ENCODE data around the gene LMF1. TPM values are rescaled to one million over a fixed set of nuclear protein-coding genes. Genes with fewer than 3 reads are reported as not detected.

The LMF1 gene
- total RNA-seq, 6 experiments from 2014 or later: 10.9 to 20.0 (median 13.8) TPM

- WGBS (ENCODE audit: insufficient coverage, low coverage, low lambda C conversion rate, missing lambda C conversion rate): 43% methylated on average over 2 of the region's 14 CpGs
- Histone ChIP-seq H3K27ac (no peak overlapping the region), H3K4me1 (no peaks in the 10 kb centered on the region), H3K9me3 (no peaks in the 10 kb centered on the region), H3K36me3 (no peaks in the 10 kb centered on the region), H3K4me3 (no peak overlapping the region), H3K27me3 (no peaks in the 10 kb centered on the region)
- TF ChIP-seq, protein P1, sequence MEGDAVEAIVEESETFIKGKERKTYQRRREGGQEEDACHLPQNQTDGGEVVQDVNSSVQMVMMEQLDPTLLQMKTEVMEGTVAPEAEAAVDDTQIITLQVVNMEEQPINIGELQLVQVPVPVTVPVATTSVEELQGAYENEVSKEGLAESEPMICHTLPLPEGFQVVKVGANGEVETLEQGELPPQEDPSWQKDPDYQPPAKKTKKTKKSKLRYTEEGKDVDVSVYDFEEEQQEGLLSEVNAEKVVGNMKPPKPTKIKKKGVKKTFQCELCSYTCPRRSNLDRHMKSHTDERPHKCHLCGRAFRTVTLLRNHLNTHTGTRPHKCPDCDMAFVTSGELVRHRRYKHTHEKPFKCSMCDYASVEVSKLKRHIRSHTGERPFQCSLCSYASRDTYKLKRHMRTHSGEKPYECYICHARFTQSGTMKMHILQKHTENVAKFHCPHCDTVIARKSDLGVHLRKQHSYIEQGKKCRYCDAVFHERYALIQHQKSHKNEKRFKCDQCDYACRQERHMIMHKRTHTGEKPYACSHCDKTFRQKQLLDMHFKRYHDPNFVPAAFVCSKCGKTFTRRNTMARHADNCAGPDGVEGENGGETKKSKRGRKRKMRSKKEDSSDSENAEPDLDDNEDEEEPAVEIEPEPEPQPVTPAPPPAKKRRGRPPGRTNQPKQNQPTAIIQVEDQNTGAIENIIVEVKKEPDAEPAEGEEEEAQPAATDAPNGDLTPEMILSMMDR (IDR thresholded peaks at IDR 0.05): no peak
- no peak for TF ChIP-seq POLR2A (IDR thresholded peaks at IDR 0.05)
- intact Hi-C loops (cut with DNase I): no loop called here
- ATAC-seq (no peak), DNase-seq (no peak)
Observed at GRCh38 chr16:833411-833810, 137.4 kb downstream of the LMF1 start.

DNA sequence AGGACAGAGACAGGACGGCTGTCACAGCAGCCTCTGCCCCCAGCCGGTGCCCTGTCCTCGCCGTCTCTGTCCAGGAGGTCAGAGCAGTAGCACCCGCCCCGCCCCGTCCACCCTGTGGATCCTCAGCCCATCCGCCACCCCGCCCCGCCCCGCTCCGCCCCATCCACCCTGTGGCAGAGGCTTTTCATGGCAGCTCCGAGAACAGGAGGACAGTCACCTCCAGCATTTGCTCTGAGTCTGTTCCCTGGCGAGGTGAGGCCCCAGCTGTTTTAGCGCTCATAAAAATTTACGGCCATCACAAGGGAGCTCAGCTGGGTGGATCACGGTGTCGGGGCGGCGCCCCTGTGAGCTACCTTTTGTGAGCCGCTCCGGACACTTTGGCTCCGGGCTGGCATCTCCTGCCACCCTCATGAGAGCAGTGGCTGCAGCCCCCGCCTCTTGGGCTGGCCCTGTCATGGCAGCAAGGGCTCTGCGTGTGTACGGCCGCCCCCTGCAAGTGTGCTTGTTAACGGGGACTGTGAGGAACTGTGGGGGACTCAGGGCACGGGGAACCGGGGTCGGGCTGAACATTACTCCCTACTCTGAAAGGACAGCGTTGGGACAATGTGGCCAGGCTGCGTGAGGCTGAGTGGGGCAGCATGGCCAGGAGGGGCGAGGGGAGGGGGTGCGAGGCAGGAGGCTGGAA is 138.0 kb downstream of the LMF1 start:
- Histone ChIP-seq H3K27me3 (no peaks in the 10 kb centered on the region), H3K4me3 (no peak overlapping the region), H3K27ac (no peak overlapping the region), H3K36me3 (no peaks in the 10 kb centered on the region), H3K4me1 (no peaks in the 10 kb centered on the region), H3K9me3 (no peaks in the 10 kb centered on the region)
- no peak for DNase-seq
- no peak for ATAC-seq
- WGBS (ENCODE audit: insufficient coverage, low coverage, low lambda C conversion rate, missing lambda C conversion rate): 50% methylated on average over 2 of the region's 35 CpGs
- TF ChIP-seq, protein P1 (IDR thresholded peaks at IDR 0.05): no peak
- TF ChIP-seq POLR2A (IDR thresholded peaks at IDR 0.05): no peak
- intact Hi-C loops (cut with DNase I): no loop called here

- DNase-seq (no peak), ATAC-seq (no peak)
- WGBS (ENCODE audit: insufficient coverage, low coverage, low lambda C conversion rate, missing lambda C conversion rate): 65% methylated on average over 6 of the region's 27 CpGs
- no peak overlapping the region for H3K27ac ChIP-seq
- no peak for TF ChIP-seq POLR2A (IDR thresholded peaks at IDR 0.05)
- TF ChIP-seq, protein P1 (IDR thresholded peaks at IDR 0.05): no peak
- no peak overlapping the region for H3K4me3 ChIP-seq
- H3K27me3 ChIP-seq: no peaks in the 10 kb centered on the region
- no peaks in the 10 kb centered on the region for H3K36me3 ChIP-seq
- intact Hi-C loops (cut with DNase I): no loop called here
- no peaks in the 10 kb centered on the region for H3K9me3 ChIP-seq
- no peaks in the 10 kb centered on the region for H3K4me1 ChIP-seq
Observed at GRCh38 chr16:831571-832413, 139.0 kb downstream of the LMF1 start.

DNA sequence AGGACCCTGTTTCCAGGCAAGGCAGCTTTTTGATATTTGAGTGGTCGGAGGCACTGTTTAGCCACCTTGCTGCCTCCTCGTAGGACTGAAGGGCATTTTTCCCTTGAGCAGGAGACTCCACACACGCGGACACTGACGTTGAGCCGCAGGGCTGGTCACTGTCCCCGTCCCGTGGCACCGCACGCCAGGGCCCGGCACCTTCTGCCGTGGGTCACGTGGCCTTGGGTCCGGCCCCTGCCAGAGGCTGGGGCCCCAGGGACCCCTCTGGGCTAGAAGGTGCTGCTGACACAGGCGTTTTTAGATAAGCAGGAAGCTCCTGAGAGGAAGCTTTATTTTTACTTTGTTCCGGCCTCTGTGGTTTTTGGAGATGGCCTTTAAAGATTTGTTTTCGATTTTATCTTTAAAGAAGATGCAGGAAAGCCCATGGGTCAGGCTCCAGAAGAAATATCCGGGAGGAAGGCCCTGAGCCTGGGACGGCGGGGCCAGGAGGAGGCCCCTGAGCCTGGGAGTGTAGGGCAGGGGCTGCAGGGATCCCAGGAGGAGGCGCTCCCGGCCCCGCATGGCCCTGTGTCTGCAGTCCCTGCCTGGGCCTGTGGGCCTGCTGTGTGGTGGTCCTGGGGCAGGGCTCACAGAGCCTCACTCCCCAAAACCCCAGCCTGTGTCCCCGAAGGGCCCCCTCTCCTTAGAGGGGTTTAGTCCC is 139.8 kb downstream of the LMF1 start:
- 52% methylated on average over 18 of the region's 24 CpGs for WGBS (ENCODE audit: insufficient coverage, low coverage, low lambda C conversion rate, missing lambda C conversion rate)
- H3K36me3 ChIP-seq: no peaks in the 10 kb centered on the region
- no peaks in the 10 kb centered on the region for H3K4me1 ChIP-seq
- H3K27me3 ChIP-seq: no peaks in the 10 kb centered on the region
- no peak overlapping the region for H3K27ac ChIP-seq
- ATAC-seq: no peak
- intact Hi-C loops (cut with DNase I): no loop called here
- H3K4me3 ChIP-seq: no peak overlapping the region
- H3K9me3 ChIP-seq: no peaks in the 10 kb centered on the region
- TF ChIP-seq, protein P1 (IDR thresholded peaks at IDR 0.05): no peak
- no peak for TF ChIP-seq POLR2A (IDR thresholded peaks at IDR 0.05)
- DNase-seq: no peak
